Esophagus (tissue), 2 donors: ENCODE data around the gene TAS1R3. TPM values are rescaled to one million over a fixed set of nuclear protein-coding genes. Genes with fewer than 3 reads are reported as not detected.

Source experiments
- H3K27ac ChIP-seq, 2 donors: one replicate each; pipeline ENCODE4 v1.5.1; 2013; ENCODE audit warnings: low read depth in 2 of 2, mild to moderate bottlenecking in 2 of 2, inconsistent platforms in 1 of 2, low read length in 1 of 2, moderate library complexity in 1 of 2
- H3K27me3 ChIP-seq, 2 donors: one replicate each; pipeline ENCODE4 v1.6.1; 2013; ENCODE audit warnings: low read length in 2 of 2, control low read depth in 1 of 2, mild to moderate bottlenecking in 1 of 2; ENCODE audit not compliant: insufficient read depth in 2 of 2, control insufficient read depth in 1 of 2
- H3K36me3 ChIP-seq, 2 donors: one replicate each; pipeline ENCODE4 v1.6.1; 2013; ENCODE audit warnings: low read length in 1 of 2; ENCODE audit not compliant: control insufficient read depth in 2 of 2, insufficient read depth in 2 of 2
- H3K4me1 ChIP-seq, 2 donors: one replicate each; pipeline ENCODE4 v1.6.1; 2013; ENCODE audit warnings: low read length in 1 of 2; ENCODE audit not compliant: control insufficient read depth in 2 of 2, insufficient read depth in 2 of 2
- H3K4me3 ChIP-seq, 2 donors: one replicate each; pipeline ENCODE4 v1.5.1; 2013; ENCODE audit warnings: low read length in 2 of 2, mild to moderate bottlenecking in 2 of 2, low read depth in 1 of 2, moderate library complexity in 1 of 2
- H3K9me3 ChIP-seq, 2 donors: one replicate each; pipeline ENCODE4 v1.6.1; 2013; ENCODE audit warnings: mild to moderate bottlenecking in 2 of 2, low read depth in 1 of 2, low read length in 1 of 2, moderate library complexity in 1 of 2; ENCODE audit not compliant: control insufficient read depth in 2 of 2, insufficient read depth in 1 of 2
- WGBS, 2 donors: extraction: QIAGEN DNeasy Blood & Tissue Kit; methylation state at CpG; one replicate each; pipeline ENCODE4 v1.1.7; 2013; 5-methylcytosine and 5-hydroxymethylcytosine counted together
- polyA plus RNA-seq, 2 donors: library from polyadenylated mRNA; stranded (reverse); fragments of 200-250 nt; gene quantifications; one replicate each; pipeline ENCODE4 v1.2.3, GENCODE V29; 2013
- donor health status: healthy with polysubstance abuse.
- donor health status: Bipolar disorder and iron deficiency.

The TAS1R3 gene
- polyA plus RNA-seq, 2 donors = 0.28 to 1.9 TPM

- H3K4me1 ChIP-seq = peaks cover 11 to 13% of the 10 kb centered on the region in 2 donors
- no peaks in the 10 kb centered on the region for H3K27me3 ChIP-seq
- H3K27ac ChIP-seq = peak within 1 kb of the TSS; percentile 85 to 94
- H3K4me3 ChIP-seq = peak within 1 kb of the TSS; percentile 75 to 97
- 1% methylated on average over 71 to 85 of the region's 85 CpGs for WGBS, 2 donors
- H3K9me3 ChIP-seq = no peaks in the 10 kb centered on the region
- peaks cover 0 to 3% of the 10 kb centered on the region in 2 donors for H3K36me3 ChIP-seq
Measured at GRCh38 chr1:1374929-1375662, 44.0 kb downstream of the TAS1R3 start, which contains the start of gene AURKAIP1. Gene AURKAIP1 (minus strand): TSS chr1:1375207. CDS start chr1:1374756, 451 bp downstream.

- Histone ChIP-seq H3K9me3 (no peaks in the 10 kb centered on the region), H3K36me3 (peaks cover 0 to 9% of the 10 kb centered on the region in 2 donors), H3K4me3 (no peak overlapping the region), H3K27me3 (no peaks in the 10 kb centered on the region), H3K4me1 (peaks cover 11 to 13% of the 10 kb centered on the region in 2 donors), H3K27ac (peak overlapping the region in 1 of 2 donors; percentile 85)
- 69 to 72% methylated on average over 10 of the region's 10 CpGs for WGBS, 2 donors
Measured at GRCh38 chr1:1376551-1377226, 45.6 kb downstream of the TAS1R3 start.

- Histone ChIP-seq H3K36me3 (peaks cover 0 to 12% of the 10 kb centered on the region in 2 donors), H3K27ac (no peak overlapping the region), H3K9me3 (no peaks in the 10 kb centered on the region), H3K27me3 (no peaks in the 10 kb centered on the region), H3K4me1 (peaks cover 11% of the 10 kb centered on the region in 2 donors), H3K4me3 (no peak overlapping the region)
- 95% methylated on average over 16 of the region's 16 CpGs for WGBS, 2 donors
Measured at GRCh38 chr1:1377540-1378205, 46.6 kb downstream of the TAS1R3 start.

DNA sequence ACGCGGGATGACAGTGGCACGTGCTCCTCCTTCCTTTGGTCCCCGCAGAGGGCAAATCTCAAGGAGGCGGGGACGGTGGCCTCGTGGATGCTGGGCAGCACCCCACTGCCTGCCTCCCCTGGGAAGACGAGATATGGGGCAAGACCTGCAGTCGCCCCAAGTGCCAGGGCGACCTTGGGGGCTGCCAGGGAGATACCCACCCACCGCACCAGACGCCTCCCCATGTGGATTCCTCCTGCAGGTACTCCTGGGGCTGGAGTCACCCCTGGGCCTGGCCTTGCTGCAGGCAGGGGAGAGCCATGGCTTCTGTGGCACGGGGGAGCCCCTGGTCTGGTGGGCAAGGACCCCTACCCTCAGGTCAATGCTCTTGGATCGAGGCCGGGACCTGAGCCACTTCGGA lies 49.8 kb downstream of the TAS1R3 start:
- peaks cover 3 to 13% of the 10 kb centered on the region in 2 donors for H3K36me3 ChIP-seq
- whole genome bisulfite sequencing, 2 donors = 93 to 95% methylated on average over 16 of the region's 16 CpGs
- peaks cover 0 to 3% of the 10 kb centered on the region in 2 donors for H3K4me1 ChIP-seq
- no peaks in the 10 kb centered on the region for H3K9me3 ChIP-seq
- H3K4me3 ChIP-seq = no peak overlapping the region
- H3K27ac ChIP-seq = no peak overlapping the region
- H3K27me3 ChIP-seq = no peaks in the 10 kb centered on the region

DNA sequence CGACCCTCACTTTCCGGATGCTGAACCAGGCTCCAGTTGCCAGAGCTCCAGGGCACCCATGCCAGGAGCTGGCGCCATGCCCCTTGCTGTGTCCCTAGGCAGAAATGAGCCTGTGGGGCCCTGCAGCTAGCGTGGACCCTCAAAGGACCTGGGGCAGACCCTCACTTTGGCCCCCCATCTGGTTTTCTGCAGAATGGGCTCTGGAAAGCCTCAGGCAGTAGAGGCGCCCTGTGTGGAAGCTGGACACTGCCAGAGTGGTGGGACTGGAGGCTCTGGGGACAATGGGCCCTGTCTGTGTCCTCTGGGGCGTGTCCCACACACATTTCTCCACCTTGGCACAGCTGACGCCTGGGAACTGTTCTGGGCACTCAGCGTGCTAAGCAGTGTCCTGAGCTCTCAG lies 50.2 kb downstream of the TAS1R3 start:
- Histone ChIP-seq H3K27ac (no peak overlapping the region), H3K4me3 (no peak overlapping the region), H3K9me3 (no peaks in the 10 kb centered on the region), H3K36me3 (peaks cover 6 to 17% of the 10 kb centered on the region in 2 donors), H3K4me1 (no peaks in the 10 kb centered on the region), H3K27me3 (no peaks in the 10 kb centered on the region)
- 74 to 78% methylated on average over 8 of the region's 8 CpGs for WGBS, 2 donors

Other genes with a start within 250 kb of the TAS1R3 start
- 10 to 100 TPM; 13.0 to 27.5 TPM for gene C1orf159, start 215.2 kb upstream of the TAS1R3 start, polyA plus RNA-seq
- gene TTLL10, start 157.4 kb upstream of the TAS1R3 start, polyA plus RNA-seq = under 1 TPM; 0.28 to 0.43 TPM
- gene TNFRSF18, start 124.7 kb upstream of the TAS1R3 start, polyA plus RNA-seq = 1 to 10 TPM; 1.9 to 4.3 TPM
- gene TNFRSF4, start 117.1 kb upstream of the TAS1R3 start, polyA plus RNA-seq = 1 to 10 TPM in 1 of 2 donors, under 1 TPM in 1; 0.73 to 1.1 TPM
- gene SDF4, start 99.3 kb upstream of the TAS1R3 start, polyA plus RNA-seq = 10 to 100 TPM; 43.9 to 68.0 TPM
- 1 to 10 TPM; 4.5 to 6.7 TPM for gene B3GALT6, start 99.0 kb upstream of the TAS1R3 start, polyA plus RNA-seq
- gene C1QTNF12, start 84.6 kb upstream of the TAS1R3 start, polyA plus RNA-seq = 1 to 10 TPM; 1.6 to 3.0 TPM
- 10 to 100 TPM; 38.2 to 40.9 TPM for gene UBE2J2, start 57.4 kb upstream of the TAS1R3 start, polyA plus RNA-seq
- gene SCNN1D, start 50.8 kb upstream of the TAS1R3 start, polyA plus RNA-seq = 1 to 10 TPM; 2.8 to 9.9 TPM
- gene ACAP3, start 23.4 kb upstream of the TAS1R3 start, polyA plus RNA-seq = 100 to 1,000 TPM in 1 of 2 donors, 10 to 100 TPM in 1; 47.7 to 120 TPM
- gene PUSL1, start 22.7 kb upstream of the TAS1R3 start, polyA plus RNA-seq = 10 to 100 TPM; 24.4 to 24.8 TPM
- 100 to 1,000 TPM in 1 of 2 donors, 10 to 100 TPM in 1; 74.1 to 127 TPM for gene INTS11, start 6.6 kb upstream of the TAS1R3 start, polyA plus RNA-seq
- 10 to 100 TPM; 38.3 to 73.1 TPM for gene CPTP, start 6.5 kb upstream of the TAS1R3 start, polyA plus RNA-seq
- gene DVL1, start 18.1 kb downstream of the TAS1R3 start, polyA plus RNA-seq = 100 to 1,000 TPM in 1 of 2 donors, 10 to 100 TPM in 1; 57.5 to 107 TPM
- 10 to 100 TPM in 1 of 2 donors, 1 to 10 TPM in 1; 7.5 to 14.7 TPM for gene MXRA8, start 27.3 kb downstream of the TAS1R3 start, polyA plus RNA-seq
- gene AURKAIP1, start 43.9 kb downstream of the TAS1R3 start, polyA plus RNA-seq = 100 to 1,000 TPM; 155 to 158 TPM
- gene CCNL2, start 68.1 kb downstream of the TAS1R3 start, polyA plus RNA-seq = 100 to 1,000 TPM in 1 of 2 donors, 10 to 100 TPM in 1; 97.9 to 210 TPM
- gene MRPL20, start 76.0 kb downstream of the TAS1R3 start, polyA plus RNA-seq = 100 to 1,000 TPM in 1 of 2 donors, 10 to 100 TPM in 1; 59.1 to 148 TPM
- gene ANKRD65, start 90.0 kb downstream of the TAS1R3 start, polyA plus RNA-seq = 10 to 100 TPM; 10.6 to 12.4 TPM
- gene VWA1, start 104.4 kb downstream of the TAS1R3 start, polyA plus RNA-seq = 10 to 100 TPM; 21.0 to 21.4 TPM
- 1 to 10 TPM; 1.8 to 2.1 TPM for gene ATAD3C, start 118.4 kb downstream of the TAS1R3 start, polyA plus RNA-seq
- 10 to 100 TPM; 20.7 to 43.3 TPM for gene ATAD3B, start 140.5 kb downstream of the TAS1R3 start, polyA plus RNA-seq
- gene ATAD3A, start 180.9 kb downstream of the TAS1R3 start, polyA plus RNA-seq = 10 to 100 TPM; 25.4 to 26.1 TPM
- 1 to 10 TPM; 2.1 to 3.1 TPM for gene TMEM240, start 209.3 kb downstream of the TAS1R3 start, polyA plus RNA-seq
- 10 to 100 TPM; 67.7 to 91.4 TPM for gene SSU72, start 243.6 kb downstream of the TAS1R3 start, polyA plus RNA-seq